DMS153 (cell line): ENCODE measurements around the gene PIK3R5.

Source experiments
- DNase-seq: peaks from one replicate; lab custom pipeline; 2025; lab: John Stamatoyannopoulos, UW

PIK3R5 gene

DNA sequence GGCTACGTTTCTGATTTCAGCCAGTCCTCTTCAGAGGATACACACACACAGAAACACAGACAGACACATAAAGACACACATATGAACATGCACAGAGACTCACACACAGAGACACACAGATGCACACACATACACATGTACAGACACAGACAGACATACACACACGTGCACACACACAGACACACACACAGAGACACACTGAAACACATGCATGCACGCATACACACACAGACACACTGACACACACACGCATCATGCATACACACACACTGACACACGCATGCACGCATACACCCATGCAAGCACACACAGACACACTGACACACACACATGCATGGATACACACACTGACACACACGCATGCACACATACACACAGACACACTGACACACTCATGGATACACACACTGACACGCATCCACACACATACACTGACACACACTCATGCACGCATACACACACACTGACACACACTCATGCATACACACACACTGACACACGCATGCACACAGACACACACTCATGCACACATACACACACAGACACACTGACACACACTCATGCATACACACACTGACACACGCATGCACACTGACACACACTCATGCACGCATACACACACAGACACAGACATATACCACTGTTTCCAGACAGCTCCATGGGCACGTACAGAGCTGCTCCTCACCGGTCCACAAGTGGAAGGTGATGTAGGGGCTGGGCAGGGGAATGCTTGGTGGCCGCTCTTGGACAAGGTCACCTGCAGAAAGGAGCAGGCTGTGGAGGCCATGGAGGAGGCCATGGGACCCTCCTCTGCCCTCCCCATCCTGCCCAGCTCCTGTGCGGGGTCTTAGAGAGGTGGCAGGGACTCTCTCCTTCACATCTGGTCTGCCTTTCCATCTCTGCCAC, 136.2 kb downstream of the PIK3R5 start:
- no peak for DNase-seq
